DMS 273 (cell line): ENCODE results near the gene INSIG1.
A peak's percentile ranks its signal among the peaks of the same experiment; 100 is the strongest.

Experiments
- DNase-seq: peaks from one replicate; lab custom pipeline; 2025; ENCODE audit not compliant: unreplicated experiment; lab: John Stamatoyannopoulos, UW

The INSIG1 gene

DNA sequence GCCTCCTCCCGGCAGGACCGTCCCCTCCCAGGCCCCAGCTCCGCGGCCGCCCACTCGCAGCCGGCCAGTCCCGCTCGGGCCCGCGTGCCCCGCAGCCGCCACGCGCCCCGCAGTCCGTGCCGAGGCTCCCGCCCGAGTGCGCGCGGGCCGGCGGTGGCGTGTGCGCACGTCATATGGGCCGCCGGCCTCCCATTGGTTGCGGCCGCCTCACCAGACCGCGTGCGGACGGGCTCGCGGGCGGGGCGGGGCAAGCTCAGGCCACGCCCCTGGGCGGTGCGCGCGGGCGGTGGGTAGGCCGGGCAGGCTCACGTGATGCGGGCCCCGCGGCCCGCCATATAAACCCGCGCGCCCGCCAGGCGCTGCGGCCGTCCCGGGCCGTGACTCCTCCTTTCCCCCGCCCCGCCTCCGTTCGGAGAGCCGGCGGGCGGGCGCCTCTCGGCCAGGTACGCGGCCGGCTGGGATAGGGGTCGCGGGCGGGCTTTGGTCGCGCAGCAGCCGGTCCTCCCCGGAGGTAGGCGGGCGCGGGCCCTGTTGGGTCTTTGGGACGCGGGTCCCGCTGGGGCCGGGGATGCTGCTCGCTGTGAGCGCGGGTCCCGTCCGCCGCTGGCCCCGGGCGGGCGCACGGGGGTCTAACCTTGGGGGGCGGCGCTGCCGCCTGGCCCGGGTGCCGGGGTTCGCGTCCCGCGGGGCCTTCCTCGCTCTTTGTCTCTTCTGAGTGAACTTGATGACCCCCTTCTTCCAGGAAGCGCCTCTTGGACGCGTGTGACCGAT, at the start of gene INSIG1:
Gene INSIG1 (plus strand): TSS at position 362 of the 771 bp plus-strand sequence. CDS start 408 bp downstream, at position 770.
- DNase-seq = peak; percentile 99

- DNase-seq = no peak
Observed at GRCh38 chr7:155248366-155248756, 49.3 kb upstream of the INSIG1 start.

- DNase-seq = no peak
Observed at GRCh38 chr7:155251831-155252230, 45.8 kb upstream of the INSIG1 start.

- DNase-seq = no peak
Observed at GRCh38 chr7:155252444-155252887, 45.2 kb upstream of the INSIG1 start.

GRCh38 chr7:155252892-155253501, 44.7 kb upstream of the INSIG1 start:
- no peak for DNase-seq

GRCh38 chr7:155254018-155254417, 43.7 kb upstream of the INSIG1 start:
- no peak for DNase-seq

DNA sequence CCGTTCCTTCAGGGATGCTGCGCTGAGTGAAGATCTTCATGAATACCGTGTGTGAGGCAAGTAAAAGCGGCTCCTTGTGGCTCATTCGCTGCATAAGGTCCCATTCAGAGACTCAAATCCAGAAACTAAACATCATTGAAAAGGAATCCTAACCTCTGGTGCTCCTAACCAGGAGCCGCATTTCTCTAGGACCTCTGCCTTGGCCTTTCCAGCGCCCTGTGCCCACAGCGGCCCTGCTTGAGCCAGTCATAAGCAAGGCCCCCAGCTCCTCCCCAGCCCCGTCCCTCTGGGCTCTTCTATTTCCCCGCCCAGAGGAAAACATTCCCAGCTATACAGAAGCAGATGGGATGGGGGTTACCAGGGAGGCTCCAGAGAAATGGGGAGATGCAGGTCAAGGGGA, 42.6 kb upstream of the INSIG1 start:
- DNase-seq = no peak

DNA sequence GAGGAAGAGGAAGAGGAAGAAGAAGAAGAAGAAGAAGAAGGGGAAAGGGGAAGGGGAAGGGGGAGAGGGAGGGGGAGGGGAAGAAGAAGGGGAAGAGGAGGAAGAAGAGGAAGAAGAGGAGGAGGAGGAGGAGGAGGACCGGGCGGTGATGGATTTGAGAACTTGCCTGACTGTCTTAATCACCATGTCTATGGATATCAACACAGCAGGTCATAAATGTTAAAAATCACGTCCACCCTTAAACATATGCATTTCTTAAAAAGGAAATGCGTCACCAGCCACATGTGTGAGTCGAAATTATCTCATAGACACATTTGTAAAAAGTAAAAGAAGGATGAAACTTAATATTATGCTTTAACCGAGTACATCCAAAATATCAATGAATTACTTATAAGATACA, 42.1 kb upstream of the INSIG1 start:
- no peak for DNase-seq

DNA sequence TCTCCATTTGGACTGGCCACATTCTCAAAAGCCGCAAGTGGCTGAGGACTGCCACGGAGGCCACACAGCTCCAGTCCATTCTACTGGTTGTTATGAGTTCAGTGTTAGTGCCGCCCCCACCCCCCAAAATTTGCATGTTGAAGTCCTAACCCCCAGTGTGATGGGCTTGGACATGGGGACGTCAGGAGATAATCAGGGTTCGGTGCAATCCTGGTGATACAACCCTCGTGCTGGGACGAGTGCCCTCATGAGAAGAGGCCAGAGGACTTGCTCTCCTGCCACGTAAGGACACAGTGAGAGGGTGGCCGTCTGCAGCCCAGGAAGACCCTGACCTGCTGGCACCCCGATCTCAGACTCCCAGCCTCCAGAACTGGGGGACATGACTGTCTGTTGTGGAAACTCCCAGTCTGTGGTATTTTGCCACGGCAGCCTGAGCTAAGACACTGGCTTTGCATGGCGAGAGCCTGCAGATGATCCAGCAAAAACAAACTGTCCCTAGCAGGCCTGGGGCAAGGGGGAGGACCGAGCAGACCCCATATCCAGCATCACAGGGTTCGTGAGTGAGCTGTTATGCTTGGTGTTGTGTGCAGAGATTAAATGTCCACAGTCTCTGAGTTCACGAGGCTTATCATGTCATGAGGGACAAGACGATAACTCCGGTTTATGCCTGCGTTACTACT, 41.5 kb upstream of the INSIG1 start:
- DNase-seq = no peak

DNA sequence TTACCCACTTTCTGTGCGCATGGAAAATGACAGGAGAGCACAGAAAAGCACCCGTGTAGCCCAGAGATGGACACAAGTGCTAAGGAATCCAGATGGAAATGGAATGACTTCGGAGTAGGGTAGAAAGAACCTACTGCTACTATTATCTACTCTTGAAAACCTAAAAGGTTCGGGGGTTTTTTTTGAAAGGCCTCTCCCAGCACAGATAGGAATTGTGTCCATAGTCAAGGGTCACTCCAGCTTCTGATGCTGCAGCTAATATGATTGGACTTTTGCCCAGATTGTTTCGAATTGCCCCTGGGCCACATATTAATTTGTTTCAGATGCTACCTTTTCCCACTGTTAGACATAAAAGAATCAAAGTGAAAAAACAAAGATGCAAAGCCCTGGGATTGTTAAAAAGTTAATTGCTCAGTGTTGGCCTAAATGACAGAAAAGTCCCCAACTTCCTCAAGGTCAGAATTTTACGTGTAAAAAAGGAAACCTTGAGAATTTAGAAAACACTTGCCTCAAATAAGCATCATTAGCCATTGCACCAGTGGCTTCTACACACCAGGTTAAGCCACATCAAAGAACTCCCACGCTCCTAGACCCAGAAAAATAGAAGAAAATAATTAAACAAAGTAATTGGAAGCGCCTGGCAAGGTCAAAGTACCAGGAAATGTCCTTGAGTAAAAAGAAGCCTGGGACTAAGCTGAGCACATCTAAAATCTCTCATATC, 40.8 kb upstream of the INSIG1 start:
- DNase-seq = no peak

GRCh38 chr7:155257482-155258225, 40.0 kb upstream of the INSIG1 start:
- peak; percentile 50 for DNase-seq

DNA sequence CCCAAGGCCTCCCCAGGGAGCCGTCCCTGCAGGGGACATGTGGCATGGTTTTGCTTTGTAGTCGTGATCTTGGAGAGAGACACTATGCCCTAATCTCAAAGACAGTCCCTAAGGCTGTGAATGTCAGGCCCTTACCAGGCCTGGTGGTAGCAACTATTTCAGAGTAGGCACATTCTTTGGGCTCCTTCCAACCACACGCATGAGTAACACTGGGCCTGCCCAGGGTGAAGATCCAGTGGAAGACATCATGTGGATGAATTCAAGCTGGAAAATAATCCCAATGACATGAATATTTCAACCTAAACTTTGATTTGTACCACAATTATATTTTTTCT, 39.5 kb upstream of the INSIG1 start:
- DNase-seq = peak; percentile 44

GRCh38 chr7:155259866-155260497, 37.7 kb upstream of the INSIG1 start:
- no peak for DNase-seq

DNA sequence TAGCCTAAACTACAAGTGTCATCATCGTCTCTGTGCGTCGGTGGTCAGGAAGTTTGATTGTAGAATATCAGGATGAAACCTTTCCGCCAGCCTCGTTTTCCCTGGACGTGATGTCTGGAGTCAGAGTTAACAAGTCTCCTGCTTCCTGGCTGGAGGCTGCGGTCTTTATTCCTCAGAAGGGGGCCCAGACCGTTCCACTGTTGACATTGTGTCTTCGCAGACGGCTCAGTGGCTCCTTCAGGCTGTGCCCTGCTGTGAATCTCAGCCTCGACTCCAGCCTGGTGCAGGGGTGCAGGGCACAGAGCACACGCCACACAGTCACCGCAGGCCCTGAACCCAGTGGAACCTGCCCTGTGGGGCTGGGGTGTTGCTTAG, 37.2 kb upstream of the INSIG1 start:
- DNase-seq = no peak

DNA sequence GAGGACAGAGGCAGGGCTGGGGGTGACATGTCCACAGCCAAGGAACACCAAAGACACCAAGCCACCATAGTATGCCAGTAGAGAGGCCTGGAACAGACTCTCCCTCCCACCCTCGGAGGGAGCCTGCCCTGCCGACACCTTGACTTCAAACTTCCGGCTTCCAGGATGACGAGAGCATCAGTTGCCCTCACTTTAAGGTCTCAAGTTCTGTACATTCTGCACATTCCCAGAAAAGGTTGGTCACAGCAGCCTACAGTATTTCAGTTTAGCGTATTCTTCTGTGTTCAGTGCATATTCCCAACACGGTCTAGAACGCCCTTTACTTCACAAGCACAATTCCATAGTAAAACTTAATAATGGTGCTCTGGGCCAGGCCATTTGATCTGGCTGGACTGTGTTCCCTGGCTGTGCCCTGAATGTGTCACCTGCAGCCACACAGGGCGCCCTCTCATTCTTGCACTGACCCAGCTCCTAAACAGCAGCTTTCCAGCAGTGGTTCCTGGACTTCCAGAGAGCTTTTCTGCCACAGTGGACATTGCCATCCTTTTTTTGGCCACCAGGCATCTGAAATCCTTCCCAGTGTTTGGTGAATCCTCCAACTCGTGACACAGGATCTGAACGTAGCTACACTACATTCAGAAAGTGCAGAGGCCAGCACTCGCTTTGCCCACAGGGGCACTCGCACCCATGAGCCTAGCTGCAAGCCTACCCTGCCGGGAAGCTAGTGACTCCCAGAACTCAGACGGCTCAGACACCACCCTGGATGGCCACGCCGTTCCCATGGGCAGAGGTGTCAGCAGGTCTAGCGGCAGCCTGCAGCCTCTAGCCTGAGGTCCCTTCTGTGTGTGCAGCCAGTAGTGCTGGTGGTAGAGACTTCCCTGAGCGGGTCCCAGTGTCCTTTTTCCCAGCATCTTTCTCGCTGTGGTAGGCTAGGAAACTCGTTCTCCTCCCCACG, 36.4 kb upstream of the INSIG1 start:
- no peak for DNase-seq

DNA sequence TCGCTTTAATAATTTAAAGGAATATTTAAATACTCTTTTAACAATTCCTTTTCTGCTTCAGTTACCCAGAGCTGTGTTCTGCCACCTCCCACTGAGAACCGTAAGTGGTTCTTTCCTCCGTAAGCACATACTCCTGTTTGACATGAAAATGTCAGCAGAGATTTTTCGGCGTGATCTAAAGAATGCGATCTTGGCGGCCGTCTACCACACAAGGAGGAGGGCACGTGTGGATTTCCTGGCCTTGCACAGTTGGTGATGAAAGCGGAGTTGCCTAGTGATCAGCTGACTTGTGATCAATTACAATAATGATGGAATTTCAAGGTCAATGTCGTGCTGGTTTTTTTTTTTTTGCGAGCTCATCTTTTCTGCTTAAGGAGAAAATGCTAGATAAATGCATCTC, 35.6 kb upstream of the INSIG1 start:
- no peak for DNase-seq

DNA sequence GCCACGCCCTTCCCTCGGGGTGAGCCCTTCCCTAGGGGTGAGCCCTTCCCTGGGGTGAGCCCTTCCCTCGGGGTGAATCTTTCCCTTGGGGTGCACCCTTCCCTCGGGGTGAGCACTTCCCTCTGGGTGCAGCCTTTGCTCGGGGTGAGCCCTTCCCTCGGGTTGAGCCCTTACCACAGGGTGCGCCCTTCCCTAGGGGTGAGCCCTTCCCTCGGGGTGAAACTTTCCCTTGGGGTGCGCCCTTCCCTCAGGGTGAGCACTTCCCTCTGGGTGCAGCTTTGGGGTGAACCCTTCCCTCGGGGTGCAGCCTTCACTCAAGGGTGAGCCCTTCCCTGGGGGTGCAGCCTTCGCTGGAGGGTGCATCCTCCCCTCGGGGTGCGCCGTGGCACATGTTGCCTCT, 34.6 kb upstream of the INSIG1 start:
- no peak for DNase-seq

DNA sequence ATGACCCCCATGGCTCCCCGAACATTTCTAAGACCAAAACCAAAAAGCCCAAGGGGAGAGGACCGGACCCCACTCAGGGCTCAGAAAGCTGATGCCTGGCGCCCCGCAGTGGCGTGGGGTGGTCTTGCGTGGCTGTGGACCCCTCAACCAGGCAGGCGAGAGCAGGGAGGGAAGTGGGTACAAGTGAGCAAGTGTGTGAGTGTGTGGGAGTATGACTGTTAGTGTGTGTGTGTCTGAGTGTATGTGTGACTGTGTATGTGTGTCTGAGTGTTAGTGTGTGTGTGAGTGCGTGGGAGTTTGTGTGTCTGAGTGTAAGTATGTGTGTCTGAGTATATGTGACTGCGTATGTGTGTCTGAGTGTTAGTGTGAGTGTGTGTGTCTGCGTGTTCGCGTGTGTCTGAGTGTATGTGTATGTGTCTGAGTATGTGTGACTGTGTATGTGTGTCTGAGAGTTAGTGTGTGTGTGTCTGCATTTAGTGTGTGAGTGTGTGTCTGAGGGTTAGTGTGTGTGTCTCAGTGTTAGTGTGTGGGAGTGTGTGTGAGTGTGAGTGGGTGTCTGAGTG, 34.0 kb upstream of the INSIG1 start:
- DNase-seq = no peak

DNA sequence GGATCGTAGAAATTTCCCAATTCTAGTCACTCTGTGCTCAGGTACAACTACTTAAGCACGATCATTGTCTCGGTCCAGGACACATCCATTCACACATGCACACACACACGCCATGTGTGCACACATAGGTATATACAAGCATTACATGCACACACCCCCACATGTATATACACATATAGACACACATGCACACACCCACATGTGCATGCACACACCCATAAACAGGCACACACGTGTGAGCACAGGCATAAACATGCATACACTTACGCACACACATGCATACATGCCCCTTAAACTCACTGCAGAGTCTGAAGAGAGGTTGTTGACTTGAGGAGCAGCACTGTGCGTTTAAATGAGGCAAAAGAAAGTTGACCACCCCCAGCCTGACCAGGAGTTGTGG, 32.5 kb upstream of the INSIG1 start:
- DNase-seq = no peak
